ENCODE data around the gene PHIP.
"Not testable (repeated sequence)": the region's sequence is repeated elsewhere in the genome, so short reads cannot be mapped to it uniquely, and the experiment has no call there.

PHIP gene

GRCh38 chr6:79078075-79078969 is at the start of gene PHIP:
Gene PHIP (minus strand): TSS chr6:79078254. CDS start chr6:79078068, 186 bp downstream.
- FAIRE-seq, result peak; percentile 70
- peak; percentile 75 for DNase-seq (ENCODE audit: insufficient read length, low spot score)
- TF ChIP-seq POLR2A (IDR thresholded peaks at IDR 0.05; ENCODE audit: low read depth, low read length), result peak; percentile 75

- no peak for TF ChIP-seq POLR2A (IDR thresholded peaks at IDR 0.05; ENCODE audit: low read depth, low read length)
- DNase-seq (ENCODE audit: insufficient read length, low spot score), result no peak
- no peak for FAIRE-seq
Observed at GRCh38 chr6:79127660-79128059, 49.6 kb upstream of the PHIP start.

- no peak for TF ChIP-seq POLR2A (IDR thresholded peaks at IDR 0.05; ENCODE audit: low read depth, low read length)
- FAIRE-seq, result no peak
Observed at GRCh38 chr6:79119217-79119616, 41.2 kb upstream of the PHIP start.

DNA sequence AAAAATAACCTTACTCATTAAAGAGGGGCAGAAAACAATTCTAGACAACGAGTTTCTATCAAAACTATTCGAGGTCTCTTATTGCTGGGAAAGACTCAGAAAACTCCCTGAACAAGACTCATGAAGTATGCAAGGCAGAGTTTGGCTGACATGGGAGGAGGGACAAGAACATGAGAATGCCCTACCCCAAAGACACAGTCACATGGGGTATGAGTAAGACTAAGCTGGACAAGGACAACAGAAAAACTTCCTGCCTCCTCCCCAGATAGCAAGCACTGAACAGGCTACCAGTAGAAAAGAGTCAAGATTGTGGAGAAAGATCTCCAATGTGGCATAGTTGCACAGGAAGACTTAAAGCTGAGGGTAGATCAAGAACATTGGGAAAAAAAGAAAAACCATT is 39.7 kb upstream of the PHIP start:
- TF ChIP-seq POLR2A (IDR thresholded peaks at IDR 0.05; ENCODE audit: low read depth, low read length), result no peak
- FAIRE-seq (peak; percentile 81), DNase-seq (ENCODE audit: insufficient read length, low spot score) (no peak)

More at GRCh38 chr6:79119217-79119616, 41.2 kb upstream of the PHIP start:
- no peak for DNase-seq (ENCODE audit: insufficient read length, low spot score)

DNA sequence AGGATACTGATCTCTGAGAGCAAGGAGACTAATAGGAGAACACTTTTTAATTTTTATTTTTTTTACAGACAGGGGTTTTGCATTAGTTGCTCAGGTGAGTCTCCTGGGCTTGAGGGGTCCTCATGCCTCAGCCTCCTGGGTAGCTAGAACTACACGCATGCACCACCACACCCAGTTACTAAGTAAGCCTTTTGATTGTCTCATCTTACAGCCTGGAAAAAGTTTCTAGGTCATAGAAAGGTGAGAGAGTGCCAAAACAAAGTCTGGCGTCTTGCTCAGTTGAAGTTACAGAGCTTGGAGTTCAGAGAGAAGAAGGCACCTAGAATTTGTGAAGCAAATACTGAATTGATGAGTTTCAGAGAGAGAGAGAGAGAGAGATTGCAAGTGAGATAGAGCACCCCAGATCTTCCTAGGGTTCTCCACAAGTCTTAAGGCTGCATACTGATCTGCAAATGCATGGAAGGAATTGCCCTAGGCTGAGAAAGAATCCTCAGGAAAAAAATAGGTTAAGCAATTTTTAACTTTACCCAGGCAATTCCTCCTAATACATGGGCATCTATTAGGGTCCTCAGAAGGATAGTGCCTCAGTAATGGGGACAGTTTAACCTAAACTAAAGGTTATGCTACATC is 37.6 kb upstream of the PHIP start:
- no peak for FAIRE-seq
- no peak for DNase-seq (ENCODE audit: insufficient read length, low spot score)
- no peak for TF ChIP-seq POLR2A (IDR thresholded peaks at IDR 0.05; ENCODE audit: low read depth, low read length)

DNA sequence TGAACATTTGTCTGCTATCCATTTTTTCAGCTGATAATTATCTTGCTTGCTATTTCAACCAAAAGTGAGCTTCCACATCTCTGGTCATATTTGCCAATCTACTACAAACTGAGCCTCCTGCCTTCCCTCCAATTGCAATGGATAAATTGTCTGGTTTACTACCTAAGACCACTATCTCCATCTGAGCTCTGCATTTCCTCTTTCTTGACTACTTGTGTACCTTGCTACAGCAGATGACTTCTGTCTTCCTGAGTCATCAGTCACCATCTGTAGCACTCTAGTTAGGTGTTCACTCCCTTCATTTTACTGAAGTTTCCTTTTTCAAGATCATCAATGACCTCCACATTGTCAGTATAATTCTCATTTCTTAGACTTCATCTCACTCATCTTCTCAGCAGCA is 33.5 kb upstream of the PHIP start:
- TF ChIP-seq POLR2A (IDR thresholded peaks at IDR 0.05; ENCODE audit: low read depth, low read length), result no peak
- DNase-seq (ENCODE audit: insufficient read length, low spot score) (no peak), FAIRE-seq (no peak)

DNA sequence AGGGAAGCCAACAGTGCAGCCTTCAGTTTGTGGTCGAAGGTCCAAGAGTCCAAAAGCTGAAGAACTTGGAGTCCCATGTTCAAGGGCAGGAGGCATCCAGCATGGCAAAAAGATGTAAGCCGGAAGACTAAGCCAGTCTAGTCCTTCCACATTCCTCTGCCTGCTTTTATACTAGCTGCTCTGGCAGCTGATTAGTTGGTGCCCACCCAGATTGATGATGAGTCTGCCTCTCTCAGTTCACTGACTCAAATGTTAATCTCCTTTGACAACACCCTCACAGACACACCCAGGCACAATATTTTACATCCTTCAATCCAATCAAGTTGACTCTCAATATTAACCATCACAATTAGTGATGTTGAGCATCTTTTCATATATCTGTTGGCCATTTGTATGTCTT is 23.1 kb upstream of the PHIP start:
- DNase-seq (ENCODE audit: insufficient read length, low spot score) (no peak), FAIRE-seq (no peak)
- TF ChIP-seq POLR2A (IDR thresholded peaks at IDR 0.05; ENCODE audit: low read depth, low read length), result no peak

DNA sequence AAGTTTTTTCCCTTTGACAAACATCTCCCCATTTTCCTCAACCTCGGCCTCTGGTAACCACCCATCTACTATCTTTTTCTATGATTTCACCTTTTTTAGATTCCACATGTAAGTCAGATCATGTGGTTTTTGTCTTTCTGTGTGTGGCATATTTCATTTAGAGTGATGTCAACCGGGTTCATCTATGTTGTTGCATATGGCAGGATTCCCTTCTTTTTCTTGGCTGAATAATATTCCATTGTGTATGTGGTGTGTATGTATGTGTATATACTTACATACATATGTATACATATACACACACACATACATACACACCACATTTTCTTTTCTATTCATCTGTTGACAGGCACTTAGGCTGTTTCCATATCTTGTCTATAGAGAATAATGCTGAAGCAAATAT is 22.2 kb upstream of the PHIP start:
- no peak for TF ChIP-seq POLR2A (IDR thresholded peaks at IDR 0.05; ENCODE audit: low read depth, low read length)
- FAIRE-seq (no peak), DNase-seq (ENCODE audit: insufficient read length, low spot score) (no peak)

GRCh38 chr6:79094938-79095337 is 16.9 kb upstream of the PHIP start:
- no peak for TF ChIP-seq POLR2A (IDR thresholded peaks at IDR 0.05; ENCODE audit: low read depth, low read length)
- no peak for DNase-seq (ENCODE audit: insufficient read length, low spot score)
- FAIRE-seq, result no peak

GRCh38 chr6:79091801-79092200 is 13.7 kb upstream of the PHIP start:
- DNase-seq (ENCODE audit: insufficient read length, low spot score); FAIRE-seq: not testable (repeated sequence)

GRCh38 chr6:79089552-79090404 is 11.7 kb upstream of the PHIP start:
- DNase-seq (ENCODE audit: insufficient read length, low spot score) (no peak), FAIRE-seq (no peak)
- no peak for TF ChIP-seq POLR2A (IDR thresholded peaks at IDR 0.05; ENCODE audit: low read depth, low read length)

GRCh38 chr6:79084693-79085092 is 6.6 kb upstream of the PHIP start:
- DNase-seq (ENCODE audit: insufficient read length, low spot score), result no peak
- no peak for TF ChIP-seq POLR2A (IDR thresholded peaks at IDR 0.05; ENCODE audit: low read depth, low read length)
- FAIRE-seq, result no peak

DNA sequence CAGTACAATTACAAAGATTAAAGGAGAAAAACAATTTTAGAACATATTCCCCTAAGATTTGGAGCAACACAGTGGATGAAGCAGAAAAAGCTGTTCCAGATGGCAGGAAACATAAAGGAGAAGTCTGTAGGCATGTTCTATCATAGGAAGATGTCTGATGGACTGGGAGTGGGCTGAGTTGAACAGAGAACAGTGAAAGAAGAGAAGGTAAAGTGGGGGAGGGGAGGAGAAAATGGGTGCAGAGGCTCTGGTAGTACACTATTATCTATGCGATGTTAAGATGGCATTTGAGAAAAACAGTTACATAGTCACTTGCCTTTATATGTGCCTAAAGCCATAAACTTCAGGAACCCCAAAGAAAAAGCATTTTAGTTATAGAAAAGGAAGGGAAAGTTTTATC is 4.2 kb upstream of the PHIP start:
- DNase-seq (ENCODE audit: insufficient read length, low spot score) (no peak), FAIRE-seq (no peak)
- TF ChIP-seq POLR2A (IDR thresholded peaks at IDR 0.05; ENCODE audit: low read depth, low read length), result no peak

- TF ChIP-seq POLR2A (IDR thresholded peaks at IDR 0.05; ENCODE audit: low read depth, low read length), result no peak
- FAIRE-seq (no peak), DNase-seq (ENCODE audit: insufficient read length, low spot score) (no peak)
Observed at GRCh38 chr6:79081663-79082062, 3.6 kb upstream of the PHIP start.
